T-helper 2 cell (primary cell): ENCODE results near the gene HOXC9.
A peak's percentile ranks its signal among the peaks of the same experiment; 100 is the strongest.

ENCODE experiments used
- DNase-seq, 5 experiments: peaks; one replicate each; pipeline versions ENCODE4 v3.0.0 to v3.0.0-alpha.2; 2012 to 2022

HOXC9 gene

GRCh38 chr12:53963434-53964314 is 36.3 kb upstream of the HOXC9 start:
- no peak for DNase-seq

DNA sequence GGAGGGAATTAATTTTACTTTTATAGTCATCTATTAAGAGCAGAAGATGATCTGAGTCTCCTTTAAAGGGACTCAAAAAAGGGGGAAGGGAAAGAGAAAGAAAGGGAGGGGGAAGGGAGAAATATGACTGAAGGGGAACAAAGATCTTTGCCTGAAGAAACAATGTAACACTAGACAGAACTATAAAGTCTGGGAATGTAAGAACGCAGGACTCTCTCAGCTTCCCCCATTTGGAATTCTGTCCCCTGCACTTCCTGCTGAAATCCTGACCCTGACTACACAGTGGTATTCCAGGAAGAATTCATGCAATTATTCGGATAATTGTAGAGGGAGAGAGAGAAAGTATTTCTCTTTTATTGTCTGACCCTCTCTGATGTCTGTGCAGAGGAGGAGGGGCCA is 35.6 kb upstream of the HOXC9 start:
- no peak for DNase-seq

- DNase-seq, result no peak
Measured at GRCh38 chr12:53965281-53966084, 34.5 kb upstream of the HOXC9 start.

DNA sequence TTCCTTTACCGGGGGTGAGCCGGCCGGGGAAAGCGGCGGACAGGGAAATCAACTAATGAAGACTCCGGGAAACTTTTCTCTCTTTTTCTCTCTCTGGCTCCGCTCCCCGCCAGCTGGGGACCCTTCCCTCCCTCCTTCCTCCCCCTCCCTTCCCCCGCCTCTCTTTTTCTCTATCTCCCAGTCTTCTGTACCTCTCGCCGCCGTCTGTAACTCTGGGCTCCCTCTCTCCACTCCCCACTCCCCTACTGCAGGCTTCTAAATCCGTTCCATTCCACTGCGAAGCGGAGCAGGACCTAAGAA is 33.9 kb upstream of the HOXC9 start:
- no peak for DNase-seq

GRCh38 chr12:53966385-53967133 is 33.4 kb upstream of the HOXC9 start:
- no peak for DNase-seq

GRCh38 chr12:53967421-53967925 is 32.5 kb upstream of the HOXC9 start:
- no peak for DNase-seq

- DNase-seq, result no peak
Measured at GRCh38 chr12:53968214-53969127, 31.5 kb upstream of the HOXC9 start.

DNA sequence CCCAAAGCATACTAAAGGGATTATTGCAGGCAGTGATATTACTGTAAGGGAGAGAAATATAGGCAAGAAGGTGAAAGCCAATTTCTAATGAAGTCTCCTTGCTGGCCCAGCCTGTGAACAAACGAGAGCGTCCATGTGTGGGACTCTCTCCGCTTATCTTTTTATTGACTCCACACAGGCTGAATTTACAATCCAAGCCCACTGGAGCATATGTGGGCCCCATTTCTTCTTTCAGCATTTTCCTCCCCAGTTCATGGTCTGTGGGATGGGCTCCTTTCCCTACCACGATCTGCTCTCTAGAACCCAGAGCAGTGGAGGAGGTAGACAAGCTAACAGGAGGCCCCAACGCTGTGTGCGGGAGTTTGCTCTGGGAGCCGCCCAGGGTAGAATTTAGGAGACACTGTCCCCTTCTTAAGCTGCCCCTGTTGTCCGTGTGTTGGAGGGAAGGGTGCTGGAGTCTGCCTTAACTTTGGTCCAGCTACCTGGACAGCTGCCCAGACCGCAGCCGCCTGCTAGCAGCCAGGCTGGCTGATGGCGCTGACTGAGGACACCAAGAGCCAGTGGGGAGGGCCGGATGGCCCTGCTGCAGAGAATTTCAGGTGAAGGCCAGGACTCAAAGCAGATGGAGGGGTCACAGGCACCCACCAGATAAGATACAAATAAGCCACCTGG is 30.2 kb upstream of the HOXC9 start:
- DNase-seq, result no peak

- DNase-seq, result no peak
Measured at GRCh38 chr12:53970451-53970850, 29.5 kb upstream of the HOXC9 start.

DNA sequence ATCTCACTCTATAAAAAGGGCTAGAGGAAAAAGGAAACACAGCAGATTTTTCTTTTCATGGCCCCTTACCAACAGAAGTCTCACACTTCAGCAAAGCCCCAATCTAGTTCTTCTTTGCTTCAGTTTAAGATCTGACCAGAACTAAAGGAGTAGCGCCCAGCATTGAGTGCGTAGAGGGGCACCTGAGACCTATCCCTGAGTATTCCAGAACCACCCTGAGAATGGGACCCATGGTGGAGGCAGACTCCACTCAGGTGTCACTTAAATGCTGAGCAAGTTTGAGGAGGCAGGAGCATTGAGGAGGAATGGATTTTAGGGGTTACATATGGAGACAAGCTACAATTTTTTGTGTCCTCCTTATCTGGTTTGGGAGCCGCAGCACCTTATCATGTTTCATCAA is 28.8 kb upstream of the HOXC9 start:
- no peak for DNase-seq

DNA sequence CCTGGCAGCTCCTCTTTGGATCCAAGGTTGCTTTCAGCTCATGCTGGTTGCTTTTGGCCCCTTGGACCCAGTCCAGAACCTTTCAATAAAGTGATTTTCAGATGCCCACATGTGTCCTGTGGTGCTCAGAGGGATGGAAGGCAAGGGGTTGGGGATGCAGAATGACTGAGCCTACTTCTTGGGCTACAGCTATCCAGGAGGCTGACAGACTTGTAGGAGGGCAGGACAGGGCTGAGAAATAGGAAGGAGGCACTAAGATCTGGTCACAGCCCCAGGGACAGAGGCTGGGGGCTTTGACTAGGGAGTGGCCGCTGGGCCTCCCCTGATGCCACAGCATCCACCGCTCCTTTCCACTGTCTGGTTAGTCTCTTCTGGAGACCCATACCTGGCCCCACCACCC is 28.3 kb upstream of the HOXC9 start:
- no peak for DNase-seq

DNA sequence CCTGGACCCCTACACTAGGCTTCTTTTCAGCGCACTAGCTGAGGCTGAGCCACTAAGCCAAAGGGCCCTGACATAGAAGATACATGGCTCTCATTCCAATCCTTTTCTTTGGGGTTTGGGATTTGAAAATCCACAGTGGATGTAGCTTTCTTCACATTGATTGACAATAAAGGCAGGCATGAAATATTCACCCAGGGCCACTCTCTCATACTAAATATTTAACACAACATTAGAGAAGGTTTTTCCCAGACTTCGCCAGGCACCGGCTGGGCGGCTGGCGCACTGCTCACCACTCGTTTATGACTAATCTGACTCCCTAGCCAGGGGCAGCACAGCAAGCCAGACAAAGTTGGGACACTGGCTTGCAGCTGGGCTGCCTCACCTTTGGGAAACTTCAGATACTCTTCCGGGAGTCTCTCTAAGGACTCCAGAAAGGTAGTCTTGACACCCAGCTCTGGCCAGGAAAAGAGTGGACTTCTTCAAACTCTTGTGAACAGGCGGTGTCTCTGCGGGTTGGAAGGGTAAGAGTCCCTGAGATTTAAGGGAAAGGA is 27.7 kb upstream of the HOXC9 start:
- DNase-seq, result no peak

DNA sequence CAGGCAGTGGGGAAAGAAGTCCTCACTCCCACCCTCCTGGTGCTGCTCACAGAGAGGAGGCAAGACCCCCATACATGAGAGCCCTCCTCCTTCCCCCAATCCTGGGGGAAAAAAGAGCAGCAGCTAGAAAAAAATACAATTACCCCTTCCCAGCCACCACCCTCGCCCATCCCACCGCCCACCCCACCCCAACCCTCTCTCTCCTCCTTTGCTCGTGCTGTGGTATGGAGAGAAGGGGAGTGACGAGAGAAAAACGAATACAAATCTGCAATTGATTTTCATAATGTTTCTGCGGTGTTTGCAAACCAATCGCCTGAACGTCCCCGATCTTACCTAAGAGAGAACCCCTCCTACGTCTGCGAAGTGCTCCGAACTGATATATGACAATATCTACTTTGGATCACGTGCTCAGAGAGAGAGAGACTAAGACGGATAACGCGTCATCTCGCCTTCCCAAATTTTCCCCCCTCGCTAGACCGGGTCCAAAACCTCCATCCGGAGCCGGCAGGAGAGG is 27.2 kb upstream of the HOXC9 start, which contains the start of gene HOXC11:
TSS of gene HOXC11 (plus strand) at position 405 of the 514 bp plus-strand sequence. CDS start 116 bp downstream, outside the sequence.
- DNase-seq, result no peak

GRCh38 chr12:53973236-53974042 is 26.5 kb upstream of the HOXC9 start:
- DNase-seq, result no peak

GRCh38 chr12:53974084-53975063 is 25.6 kb upstream of the HOXC9 start, which contains the start of gene HOTAIR:
Gene HOTAIR, minus strand, starts transcription at chr12:53974954.
- peak in 1 of 5 experiments; percentile 34 for DNase-seq

GRCh38 chr12:53975064-53975471 is 24.9 kb upstream of the HOXC9 start:
- DNase-seq, result no peak

- DNase-seq, result no peak
Measured at GRCh38 chr12:53975479-53976152, 24.3 kb upstream of the HOXC9 start.
